ENCODE measurements around the gene SLC22A5. TPM values are rescaled to one million over a fixed set of nuclear protein-coding genes. Genes with fewer than 3 reads are reported as not detected.

The SLC22A5 gene
- total and polyA plus RNA-seq, 2 of the 8 experiments (the other 6 are each of a cell fraction or from before 2014, with no cell fraction given), result 4.0 to 9.0 TPM

GRCh38 chr5:132422720-132423437, 53.4 kb downstream of the SLC22A5 start:
- H3K4me2 ChIP-seq (ENCODE audit: insufficient read depth in 1 of 2, low read depth in 2 of 2, low read length in 2 of 2), result no peak overlapping the region
- H3K79me1 ChIP-seq (ENCODE audit: low read depth, low read length), result no peaks in the 10 kb centered on the region
- no peak overlapping the region for H4K91ac ChIP-seq (replicated peaks; ENCODE audit: insufficient read length, low read length)
- H3K79me2 ChIP-seq (ENCODE audit: control insufficient read depth in 1 of 2, insufficient read depth in 2 of 2, low read length in 2 of 2), result no peaks in the 10 kb centered on the region
- H2BK20ac ChIP-seq (ENCODE audit: low read length), result 0 out of 2 replicates have a peak overlapping the region, but pooled peaks have one; percentile 34
- H4K8ac ChIP-seq (ENCODE audit: extremely low read depth, insufficient read depth, low read length), result no peak overlapping the region
- H3K23me2 ChIP-seq (ENCODE audit: low read depth, low read length), result no peaks in the 10 kb centered on the region
- H2BK15ac ChIP-seq (ENCODE audit: low read length), result no peak overlapping the region
- CTCF ChIA-PET (ENCODE audit: partially characterized antibody), result interaction anchor here (0.7 to 11.7 kb wide), 10 partner anchors 9 to 360 kb away, joined by 3 to 201 read pairs (median 4); partner anchors contain the start of gene IRF1
- FAIRE-seq (no peak), DNase-seq (ENCODE audit: low read depth in 1 of 2, low spot score in 2 of 2) (no peak)
- WGBS, 2 experiments (ENCODE audit: extremely low coverage in 1 of 2, insufficient coverage in 1 of 2, insufficient read length in 1 of 2, insufficient replicate concordance in 2 of 2, low coverage in 1 of 2, low lambda C conversion rate in 2 of 2, missing lambda C conversion rate in 1 of 2), result 90% methylated on average over 5 of the region's 5 CpGs; no CpG with 5 or more reads in 1 of the 2 experiments
- H4K20me1 ChIP-seq (replicated peaks in 1 of 2; ENCODE audit: control insufficient read depth in 1 of 2, insufficient read depth in 2 of 2, low read length in 2 of 2), result no peaks in the 10 kb centered on the region
- H3K4ac ChIP-seq (replicated peaks; ENCODE audit: insufficient read length, low read depth, low read length), result no peak overlapping the region
- H3K27ac ChIP-seq (ENCODE audit: low read depth, low read length), result no peak overlapping the region
- H3K9ac ChIP-seq (replicated peaks in 1 of 4; ENCODE audit: extremely low read depth in 1 of 4, low read depth in 3 of 4, low read length in 3 of 4), result no peak overlapping the region
- TF ChIP-seq SP4 (IDR thresholded peaks at IDR 0.05; ENCODE audit: low read length) (no peak), CREB1 (IDR thresholded peaks at IDR 0.05) (no peak), SUZ12 (IDR thresholded peaks at IDR 0.05; ENCODE audit: low read length) (no peak), RAD21 (IDR thresholded peaks at IDR 0.05 in 1 of 2, conservative IDR thresholded peaks at IDR 0.05 in 1 of 2; ENCODE audit: low read depth in 2 of 2, low read length in 2 of 2) (no peak), POLR2AphosphoS5 (IDR thresholded peaks at IDR 0.05; ENCODE audit: low read depth, low read length) (no peak), RFX5 (IDR thresholded peaks at IDR 0.05; ENCODE audit: borderline replicate concordance, low read depth, low read length) (no peak), HDAC2 (IDR thresholded peaks at IDR 0.05; ENCODE audit: borderline replicate concordance in 1 of 2, low read depth in 2 of 2, low read length in 2 of 2) (no peak), HDAC6 (IDR thresholded peaks at IDR 0.05; ENCODE audit: low read depth, low read length) (no peak), GABPA (IDR thresholded peaks at IDR 0.05; ENCODE audit: borderline replicate concordance, insufficient read depth, low read length) (no peak), EP300 (IDR thresholded peaks at IDR 0.05; ENCODE audit: borderline replicate concordance in 1 of 2, low read depth in 2 of 2, low read length in 2 of 2) (no peak), MAX (IDR thresholded peaks at IDR 0.05) (no peak)
- no peak overlapping the region for H3K14ac ChIP-seq (ENCODE audit: insufficient read length)
- no peak overlapping the region for H4K5ac ChIP-seq (ENCODE audit: insufficient read length, low read depth, low read length)
- no peak overlapping the region for H3K56ac ChIP-seq (replicated peaks; ENCODE audit: insufficient read length, low read depth, low read length)
- H3K36me3 ChIP-seq (ENCODE audit: control insufficient read depth in 2 of 4, insufficient read depth in 4 of 4, low read length in 3 of 4), result no peaks in the 10 kb centered on the region
- H2BK120ac ChIP-seq (replicated peaks; ENCODE audit: low read depth, low read length), result no peak overlapping the region
- H3K9me3 ChIP-seq (ENCODE audit: insufficient read depth in 2 of 2, low read depth in 1 of 2, low read length in 1 of 2), result no peaks in the 10 kb centered on the region
- H2BK5ac ChIP-seq (ENCODE audit: low read depth, low read length), result no peak overlapping the region
- no peak overlapping the region for H3K4me3 ChIP-seq (ENCODE audit: extremely low read depth in 1 of 4, insufficient read depth in 2 of 4, low read depth in 3 of 4, low read length in 4 of 4)
- no peak overlapping the region for H2AK5ac ChIP-seq (ENCODE audit: low read depth, low read length)
- no peak overlapping the region for H3K23ac ChIP-seq (ENCODE audit: insufficient read length)
- no peak overlapping the region for H2AFZ ChIP-seq (ENCODE audit: low read length)
- no peak overlapping the region for H2BK12ac ChIP-seq (ENCODE audit: low read depth, low read length)
- POLR2A ChIA-PET (ENCODE audit: partially characterized antibody), result interaction anchor here (1.1 to 6.5 kb wide), 3 partner anchors 14 to 73 kb away, joined by 3 to 49 read pairs (median 3); partner anchors contain the start of gene IRF1
- H3K4me1 ChIP-seq (replicated peaks in 1 of 4; ENCODE audit: control insufficient read depth in 3 of 4, insufficient read depth in 4 of 4, low read length in 3 of 4), result peaks cover 2 to 11% (median 5%) of the 10 kb centered on the region in 4 experiments; a peak in 6 of 7 replicates
- H3K18ac ChIP-seq (ENCODE audit: extremely low read depth, low read length), result no peak overlapping the region
- H3K27me3 ChIP-seq (replicated peaks in 1 of 4; ENCODE audit: control insufficient read depth in 3 of 4, extremely low read depth in 1 of 4, insufficient read depth in 3 of 4, low read length in 3 of 4), result no peaks in the 10 kb centered on the region; a peak in 1 of 7 replicates

All from H1 (cell line).